HL-60 (cell line): ENCODE results near the gene CTNND2.

Source experiments
- DNase-seq, 2 experiments: peaks; one replicate each; pipeline ENCODE4 v3.0.0-alpha.2; 2010 to 2020; ENCODE audit warnings: low read depth in 1 of 2, low spot score in 1 of 2
- H3K27ac ChIP-seq: fragments of 250-450 bp; sonication (Bioruptor Pico); replicated peaks from 2 replicates; pipeline ENCODE4 v1.5.1; 2020; ENCODE audit warnings: mild to moderate bottlenecking, moderate library complexity
- H3K27me3 ChIP-seq: fragments of 250-450 bp; sonication (Bioruptor Pico); 2 replicates; pipeline ENCODE4 v1.5.1; 2021; ENCODE audit warnings: mild to moderate bottlenecking, moderate library complexity; ENCODE audit not compliant: insufficient read depth, poor library complexity, severe bottlenecking
- H3K4me3 ChIP-seq: replicated peaks from 2 replicates; pipeline ENCODE4 v1.5.1; 2011; ENCODE audit warnings: mild to moderate bottlenecking, control low read depth, low read length; ENCODE audit not compliant: insufficient read depth
- CTCF ChIP-seq: IDR thresholded peaks from one replicate; pipeline ENCODE4 v1.5.1; 2011; ENCODE audit warnings: low read length, control low read depth, inconsistent platforms; ENCODE audit not compliant: insufficient read depth
- GABPA ChIP-seq: IDR thresholded peaks from 2 replicates; pipeline ENCODE4 v1.6.1; 2012; ENCODE audit warnings: low read depth
- POLR2AphosphoS5 ChIP-seq: IDR thresholded peaks from 2 replicates; pipeline ENCODE4 v1.6.1; 2012; ENCODE audit warnings: low read depth
- REST ChIP-seq: IDR thresholded peaks from 2 replicates; pipeline ENCODE4 v1.6.1; 2012; ENCODE audit warnings: low read depth; ENCODE audit not compliant: insufficient replicate concordance
- SPI1 ChIP-seq: IDR thresholded peaks from 2 replicates; pipeline ENCODE4 v1.6.1; 2012; ENCODE audit warnings: low read depth, mild to moderate bottlenecking, borderline replicate concordance

CTNND2 gene

DNA sequence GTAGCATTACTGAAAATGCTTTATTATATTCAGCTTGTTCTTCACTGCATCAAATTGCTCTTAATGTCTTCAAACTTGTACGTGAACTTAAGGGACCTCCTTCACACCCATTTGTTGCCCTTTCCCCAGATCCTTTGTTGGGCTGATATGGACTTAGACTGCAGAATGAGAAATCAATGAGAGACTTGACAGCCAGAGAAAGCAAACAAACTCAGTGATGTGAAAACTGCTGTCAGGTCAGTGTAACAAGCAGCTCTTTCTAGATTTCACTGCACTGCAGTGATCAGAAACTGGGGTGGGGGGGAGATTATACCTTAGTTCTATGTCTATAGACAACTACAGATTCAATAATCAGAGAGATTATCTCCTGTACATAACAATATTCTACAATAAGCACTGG is 652.2 kb downstream of the CTNND2 start:
- H3K27ac ChIP-seq: no peak overlapping the region
- no peak for DNase-seq
- no peaks in the 10 kb centered on the region for H3K27me3 ChIP-seq
- no peak overlapping the region for H3K4me3 ChIP-seq
- TF ChIP-seq SPI1 (no peak), CTCF (no peak), POLR2AphosphoS5 (no peak), GABPA (no peak), REST (no peak)

- TF ChIP-seq SPI1: no peak
- no peak for TF ChIP-seq CTCF
- no peak for TF ChIP-seq GABPA
- no peak for TF ChIP-seq POLR2AphosphoS5
- no peak for TF ChIP-seq REST
Observed at GRCh38 chr5:11251247-11251646, 653.0 kb downstream of the CTNND2 start.

DNA sequence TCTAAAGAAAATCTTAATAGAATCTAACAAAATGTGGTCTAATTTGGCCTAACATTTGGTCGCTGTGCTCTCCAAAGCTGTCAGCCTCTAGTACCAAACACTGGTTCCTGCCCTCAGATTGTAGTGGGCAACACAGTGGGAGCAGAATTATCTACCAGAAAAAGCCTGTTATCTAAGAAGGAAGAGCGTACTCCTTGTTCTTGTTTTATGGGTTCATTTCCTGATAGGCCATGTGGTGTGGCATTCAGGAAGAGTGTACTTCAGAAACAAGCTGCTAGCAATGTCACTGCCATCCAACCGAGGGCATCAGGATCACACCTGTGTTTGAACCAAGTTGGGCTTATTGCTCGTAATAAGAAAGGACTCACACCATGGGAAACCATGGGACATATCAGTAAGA is 655.3 kb downstream of the CTNND2 start:
- no peak for DNase-seq
- Histone ChIP-seq H3K27me3 (no peaks in the 10 kb centered on the region), H3K27ac (no peak overlapping the region), H3K4me3 (no peak overlapping the region)
- no peak for TF ChIP-seq GABPA
- TF ChIP-seq REST: no peak
- no peak for TF ChIP-seq POLR2AphosphoS5
- no peak for TF ChIP-seq CTCF
- TF ChIP-seq SPI1: no peak

More at GRCh38 chr5:11251247-11251646, 653.0 kb downstream of the CTNND2 start:
- Histone ChIP-seq H3K4me3 (no peak overlapping the region), H3K27ac (no peak overlapping the region), H3K27me3 (no peaks in the 10 kb centered on the region)
- no peak for DNase-seq
